ENCODE results near the gene DACH1.

DACH1 gene

DNA sequence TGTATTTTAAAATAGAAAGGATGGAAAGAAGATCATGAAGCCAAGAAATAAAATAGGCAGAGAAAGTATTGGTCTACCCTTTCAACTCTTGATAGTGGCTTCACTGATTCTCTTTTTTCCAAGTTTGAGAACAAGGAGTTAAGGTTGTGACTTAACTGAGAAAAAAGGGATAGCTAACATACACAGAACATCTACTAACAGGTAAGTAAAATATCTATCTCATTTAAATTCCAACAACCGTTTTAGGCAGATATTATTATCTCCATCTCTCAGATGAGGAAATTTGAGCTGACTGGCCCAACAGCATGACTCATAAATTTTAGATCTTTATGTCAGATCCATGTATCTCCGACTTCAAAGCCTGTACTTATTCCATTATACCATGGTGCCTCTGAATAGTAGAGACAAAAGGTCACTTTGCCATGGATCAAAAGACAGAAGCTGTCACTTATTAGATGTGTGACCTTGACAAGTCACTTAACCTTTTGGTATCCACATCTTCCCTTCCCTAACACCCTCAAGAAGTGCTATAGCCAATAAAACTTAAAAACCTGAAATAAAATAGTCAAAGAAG is 152.1 kb downstream of the DACH1 start:
- in situ Hi-C loops (cut with HindIII; ENCODE audit: low sequenced_read_pairs) = no loop called here

DNA sequence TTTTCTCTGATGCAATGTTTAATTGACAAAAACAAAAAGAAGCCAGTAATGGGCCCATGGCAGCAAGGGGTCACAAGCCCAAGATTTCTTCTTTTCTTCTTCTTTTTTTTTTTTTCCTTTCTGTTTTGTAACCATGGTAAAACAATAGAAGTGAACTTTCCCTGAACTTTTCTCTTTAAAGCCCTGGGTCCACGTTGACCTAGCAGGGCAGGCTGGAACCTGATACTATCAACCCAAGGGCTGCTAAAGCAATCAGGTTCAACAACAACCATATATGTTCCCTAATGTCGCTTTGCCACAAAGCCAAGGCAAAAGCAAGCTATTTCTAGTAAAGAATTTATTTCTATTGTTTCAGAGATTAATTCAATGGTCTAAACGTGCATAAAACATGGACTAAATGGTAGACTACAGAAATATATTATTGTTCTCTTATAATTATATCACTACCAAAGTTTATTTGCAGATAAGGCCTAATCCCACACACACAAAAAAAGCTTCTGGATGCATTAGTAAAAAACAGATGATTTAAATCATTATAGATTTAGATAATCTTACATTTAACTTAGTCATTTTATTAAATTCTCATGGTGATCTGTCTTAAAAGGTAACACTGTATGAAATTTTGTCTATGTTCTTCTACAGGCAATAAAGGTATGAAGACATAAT is 153.9 kb downstream of the DACH1 start:
- in situ Hi-C loops (cut with HindIII; ENCODE audit: low sequenced_read_pairs) = no loop called here

DNA sequence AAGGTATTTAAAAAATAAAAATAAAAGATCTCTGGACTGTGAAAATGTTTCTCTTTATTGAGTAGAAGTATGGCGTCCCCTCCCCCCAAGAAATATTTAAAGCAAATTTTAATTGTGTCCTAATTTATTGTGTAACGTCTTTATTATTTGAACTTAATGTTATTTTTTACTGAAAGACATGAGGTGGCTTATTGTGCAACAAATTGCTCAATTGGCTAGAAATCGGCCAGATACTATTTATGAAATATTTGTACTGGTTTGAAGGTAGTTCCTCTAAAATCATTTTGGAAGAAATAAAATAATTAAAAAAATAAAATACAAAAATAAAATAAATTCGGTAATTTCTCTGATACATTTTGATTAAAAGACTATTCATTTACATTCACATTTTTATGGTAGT is 162.3 kb downstream of the DACH1 start:
- in situ Hi-C loops (cut with HindIII; ENCODE audit: low sequenced_read_pairs) = loop anchor here (5.0 kb wide), 1 partner anchor 63 kb away; no protein-coding TSS in a partner anchor

DNA sequence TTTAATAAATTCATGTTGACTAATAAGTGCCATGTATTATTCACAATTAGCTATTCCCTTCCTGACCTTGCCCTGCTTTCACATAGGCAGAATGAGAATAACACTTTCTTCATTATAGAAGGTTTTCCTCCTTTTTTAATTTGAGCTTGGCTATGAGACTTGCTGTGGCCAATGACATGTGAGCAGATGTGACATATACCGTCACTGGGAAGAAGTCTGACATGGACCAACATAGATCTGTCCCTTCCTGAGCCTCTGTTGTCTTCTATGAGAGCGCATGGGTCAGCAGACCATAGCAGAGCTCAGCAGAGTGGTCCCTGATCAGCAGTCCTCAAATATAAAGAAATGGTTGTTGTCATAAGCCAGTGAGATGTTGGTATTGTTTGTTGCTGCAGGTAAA is 163.9 kb downstream of the DACH1 start:
- in situ Hi-C loops (cut with HindIII; ENCODE audit: low sequenced_read_pairs) = loop anchor here (5.0 kb wide), 1 partner anchor 64 kb away; no protein-coding TSS in a partner anchor

DNA sequence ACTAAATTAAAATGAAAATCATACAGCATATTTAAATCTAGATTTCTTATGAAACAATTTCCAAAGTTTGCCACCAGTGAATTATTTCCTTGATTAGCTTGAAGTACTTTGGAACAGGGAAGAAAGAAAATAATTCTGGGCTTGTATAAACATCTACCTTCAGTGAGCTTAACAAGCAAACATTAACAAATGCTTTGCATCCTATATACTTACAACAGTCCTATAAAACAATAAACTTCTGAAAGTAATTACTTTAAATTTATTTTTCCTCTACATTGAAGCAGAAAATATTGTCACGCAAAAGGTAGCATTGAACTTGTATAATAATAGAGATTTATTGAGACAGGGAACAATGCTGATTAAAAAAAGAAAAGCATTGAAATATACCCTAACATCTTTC is 164.8 kb downstream of the DACH1 start:
- in situ Hi-C loops (cut with HindIII; ENCODE audit: low sequenced_read_pairs) = loop anchor here (5.0 kb wide), 1 partner anchor 65 kb away; no protein-coding TSS in a partner anchor

DNA sequence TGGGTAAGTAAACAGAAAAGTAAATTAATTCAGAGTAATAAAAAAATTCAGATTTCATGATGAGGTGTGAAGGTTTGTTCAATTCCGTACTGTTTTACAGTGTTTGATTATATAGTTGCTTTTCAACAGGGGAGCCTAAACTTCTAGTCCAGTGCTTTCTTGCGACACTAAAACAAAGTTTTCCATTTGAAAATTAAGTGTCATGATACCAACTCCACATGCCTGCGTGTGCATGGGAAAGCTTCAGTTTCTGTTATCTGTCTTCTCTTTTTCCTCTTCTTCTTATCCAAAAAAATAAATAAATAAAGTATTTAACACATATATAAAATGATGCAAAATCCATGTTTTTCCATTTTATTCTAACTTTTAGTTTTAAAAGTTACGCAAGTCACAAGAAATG is 165.3 kb downstream of the DACH1 start:
- in situ Hi-C loops (cut with HindIII; ENCODE audit: low sequenced_read_pairs) = loop anchor here (5.0 kb wide), 1 partner anchor 66 kb away; no protein-coding TSS in a partner anchor

DNA sequence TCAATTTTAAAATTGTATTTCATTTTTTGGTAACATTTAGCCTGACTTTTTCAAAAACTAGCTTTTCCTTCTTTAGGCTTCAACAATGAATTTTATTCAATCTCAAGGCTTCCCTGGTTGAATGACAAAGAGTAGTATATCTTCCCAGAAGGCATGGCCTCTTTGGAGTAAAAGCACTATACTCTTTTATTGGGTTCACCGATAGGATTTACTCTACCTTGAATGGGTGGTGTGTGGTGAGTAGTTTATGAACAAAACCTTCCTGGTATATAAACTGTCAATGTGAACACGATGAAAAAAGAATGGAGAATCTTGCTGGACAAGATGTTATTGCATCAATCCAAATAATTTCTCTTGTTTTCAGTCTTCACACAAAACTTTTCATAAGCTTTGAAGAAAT is 167.7 kb downstream of the DACH1 start:
- in situ Hi-C loops (cut with HindIII; ENCODE audit: low sequenced_read_pairs) = no loop called here

DNA sequence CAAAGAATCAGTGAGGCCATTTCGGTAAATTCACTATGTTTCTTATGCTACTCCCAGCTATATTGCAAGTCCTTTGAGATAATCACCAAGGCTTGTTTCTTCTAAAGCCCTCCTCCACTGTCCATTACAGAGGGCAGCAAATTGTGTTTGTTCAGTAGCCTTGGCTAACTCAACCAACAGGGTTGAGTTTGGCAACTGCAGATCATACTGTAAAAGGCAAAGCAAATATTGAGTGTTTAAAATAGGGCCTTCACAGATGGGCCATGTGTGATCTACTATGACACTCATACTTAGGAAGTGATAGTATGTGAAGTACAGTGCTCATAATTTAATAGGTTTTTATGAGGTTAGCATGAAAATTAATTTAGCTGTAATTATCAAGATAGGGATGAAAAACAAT is 171.3 kb downstream of the DACH1 start:
- in situ Hi-C loops (cut with HindIII; ENCODE audit: low sequenced_read_pairs) = no loop called here

DNA sequence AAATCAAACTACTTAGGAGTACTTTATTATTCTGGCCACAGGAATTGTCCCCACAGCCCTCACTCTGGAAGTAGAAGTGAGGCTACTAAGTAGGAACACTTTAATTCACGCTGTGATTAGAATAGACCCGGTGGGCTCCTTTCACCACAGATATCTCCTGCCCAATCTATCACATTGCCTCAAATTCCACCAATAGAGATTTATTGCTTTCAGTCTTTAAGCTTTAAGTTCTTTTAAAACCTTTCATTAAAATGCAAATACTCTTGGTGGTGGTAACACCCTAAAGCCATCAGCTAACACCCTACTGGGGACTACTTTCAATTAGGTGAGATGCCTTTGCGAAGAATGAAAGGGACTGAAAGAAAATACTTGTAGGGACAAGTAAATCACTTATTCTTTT is 181.9 kb downstream of the DACH1 start:
- in situ Hi-C loops (cut with HindIII; ENCODE audit: low sequenced_read_pairs) = no loop called here

DNA sequence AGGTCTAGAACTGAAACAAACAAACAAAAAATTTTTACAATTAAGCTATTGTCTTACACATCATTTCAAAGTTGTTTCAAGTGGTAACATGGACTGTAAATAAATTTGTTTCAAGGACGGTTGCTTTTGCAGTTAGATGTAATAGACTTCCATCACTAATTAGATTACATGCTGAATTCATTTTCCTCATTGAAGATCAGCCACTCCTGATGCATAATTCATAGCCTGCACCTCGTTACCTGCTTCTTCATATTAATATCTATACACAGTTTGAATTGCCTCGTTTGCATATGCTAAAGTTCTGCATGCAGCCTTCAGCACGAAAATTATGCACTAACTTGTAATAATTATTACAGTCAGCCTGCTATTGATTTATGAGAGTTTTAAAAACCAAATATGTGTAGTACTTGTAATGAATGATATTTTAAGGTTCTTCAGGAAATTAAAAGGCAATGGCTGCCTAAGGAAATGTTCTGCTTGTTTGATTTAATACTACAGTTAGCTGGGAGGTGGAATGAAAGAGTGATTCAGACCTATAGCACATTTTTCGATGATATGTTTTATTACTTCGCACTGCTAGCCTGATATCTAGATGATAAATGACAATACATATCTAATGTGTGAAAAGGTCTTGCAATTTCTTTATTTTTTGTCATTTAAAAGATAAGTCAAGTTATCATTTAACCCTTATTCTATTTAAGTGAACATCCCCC is 184.9 kb downstream of the DACH1 start:
- in situ Hi-C loops (cut with HindIII; ENCODE audit: low sequenced_read_pairs) = no loop called here

DNA sequence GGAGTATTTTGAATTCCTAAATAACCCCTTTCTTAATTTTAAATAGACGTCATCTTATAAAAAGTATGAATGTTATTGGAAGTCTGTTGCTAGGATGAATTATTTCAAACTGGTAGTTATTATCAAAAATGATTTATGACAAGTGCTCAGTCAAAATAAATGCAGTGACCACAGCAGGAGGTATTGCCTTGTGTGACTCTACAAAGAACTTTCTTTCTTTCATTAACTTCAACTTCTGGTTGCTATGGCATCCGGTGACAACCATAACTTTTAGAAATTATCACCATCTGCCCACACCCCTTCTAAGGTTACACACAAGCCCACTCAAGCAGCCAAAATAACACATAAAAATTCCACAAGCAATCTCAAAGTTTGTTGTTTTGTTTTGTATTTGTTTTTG is 189.9 kb downstream of the DACH1 start:
- in situ Hi-C loops (cut with HindIII; ENCODE audit: low sequenced_read_pairs) = no loop called here

DNA sequence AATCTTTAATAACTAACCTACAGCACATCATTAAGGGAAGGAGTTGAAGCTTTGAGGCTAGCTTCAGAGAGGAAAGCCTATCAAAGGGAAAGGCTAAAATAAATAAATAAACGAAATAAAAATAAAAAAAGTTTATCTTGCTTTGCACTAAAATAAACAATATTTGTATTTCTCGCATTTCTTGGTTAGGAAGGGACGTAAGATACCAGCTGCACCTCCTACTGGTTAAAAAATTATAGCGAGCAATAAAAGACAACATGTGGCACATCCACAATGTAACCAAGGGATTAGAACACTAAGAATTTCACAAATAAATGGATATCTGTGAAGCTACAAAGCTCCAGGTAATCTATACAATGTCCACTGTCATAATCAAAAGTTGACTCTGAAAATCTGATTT is 194.5 kb downstream of the DACH1 start:
- in situ Hi-C loops (cut with HindIII; ENCODE audit: low sequenced_read_pairs) = no loop called here

DNA sequence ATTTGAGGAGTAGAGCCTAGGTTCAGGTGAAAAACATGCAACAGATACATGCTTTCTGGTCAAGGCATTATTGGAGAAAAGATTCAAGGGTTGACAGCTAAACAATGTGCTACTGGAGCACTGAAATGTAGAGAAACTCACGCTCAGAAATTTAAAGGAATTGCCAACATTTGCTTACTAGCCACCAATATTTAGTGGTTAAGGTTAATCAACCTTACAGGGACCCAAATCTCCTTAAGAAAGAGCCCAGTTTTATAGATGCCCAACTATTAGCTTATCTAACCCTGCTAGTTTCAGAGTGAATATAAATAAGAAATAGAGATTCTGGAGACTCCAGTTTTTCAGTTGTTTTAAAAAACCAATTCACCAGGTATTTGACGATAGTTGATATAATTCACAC is 203.6 kb downstream of the DACH1 start:
- in situ Hi-C loops (cut with HindIII; ENCODE audit: low sequenced_read_pairs) = no loop called here

DNA sequence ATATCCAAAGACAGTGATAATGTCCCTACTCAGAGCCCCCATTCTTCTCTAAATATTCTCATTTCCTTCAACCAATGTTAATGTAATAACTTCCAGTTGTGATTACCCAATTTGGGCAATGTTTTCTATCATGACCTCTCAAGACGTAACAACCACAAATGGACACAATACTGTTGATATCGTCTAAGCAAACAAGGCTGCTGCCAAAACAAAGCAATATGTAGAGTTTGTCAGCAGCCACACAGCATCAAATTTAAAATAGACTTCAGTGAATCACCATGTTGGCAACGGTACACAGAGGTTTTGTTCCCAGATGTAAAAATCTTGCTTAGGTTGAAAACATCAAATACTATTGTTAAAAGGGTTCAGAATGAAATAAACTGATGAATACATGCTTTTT is 205.1 kb downstream of the DACH1 start:
- in situ Hi-C loops (cut with HindIII; ENCODE audit: low sequenced_read_pairs) = no loop called here

DNA sequence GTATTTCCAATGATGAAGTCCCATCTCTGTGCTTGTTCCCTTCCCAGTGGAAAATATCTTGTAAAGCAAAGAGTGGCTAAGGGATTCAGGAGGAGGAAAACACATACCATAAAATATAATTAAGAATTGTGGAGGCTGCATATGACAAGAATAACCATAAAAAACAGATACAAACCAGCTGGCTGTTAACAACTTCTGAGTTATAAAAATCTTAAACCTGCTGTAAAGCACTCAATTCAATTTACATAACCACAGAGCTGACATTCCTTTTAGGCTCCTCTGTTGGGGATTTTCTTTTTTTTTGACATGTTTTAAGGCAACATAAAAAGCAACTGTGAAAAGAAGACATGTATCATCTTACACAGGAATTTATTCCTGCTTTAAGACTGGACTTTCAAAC is 207.6 kb downstream of the DACH1 start:
- in situ Hi-C loops (cut with HindIII; ENCODE audit: low sequenced_read_pairs) = no loop called here

DNA sequence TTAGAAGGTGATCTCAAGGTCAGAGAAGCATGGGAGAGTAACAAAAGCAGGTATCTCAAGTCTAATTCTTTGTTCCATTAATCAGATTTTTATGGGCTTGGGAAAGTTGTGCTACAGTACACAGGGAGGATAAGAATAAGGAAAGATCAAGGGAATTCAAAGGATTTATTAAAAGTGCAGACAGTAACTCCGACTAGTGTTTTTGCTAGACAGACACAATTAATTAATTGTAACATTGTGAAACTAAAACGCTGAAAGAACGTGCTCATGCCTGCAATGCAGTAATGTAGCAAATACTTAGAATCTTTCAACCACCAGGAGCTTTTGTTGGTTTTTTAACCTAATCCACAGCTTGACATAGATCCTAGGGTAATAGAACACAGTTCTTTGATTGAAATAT is 221.5 kb downstream of the DACH1 start:
- in situ Hi-C loops (cut with HindIII; ENCODE audit: low sequenced_read_pairs) = no loop called here

DNA sequence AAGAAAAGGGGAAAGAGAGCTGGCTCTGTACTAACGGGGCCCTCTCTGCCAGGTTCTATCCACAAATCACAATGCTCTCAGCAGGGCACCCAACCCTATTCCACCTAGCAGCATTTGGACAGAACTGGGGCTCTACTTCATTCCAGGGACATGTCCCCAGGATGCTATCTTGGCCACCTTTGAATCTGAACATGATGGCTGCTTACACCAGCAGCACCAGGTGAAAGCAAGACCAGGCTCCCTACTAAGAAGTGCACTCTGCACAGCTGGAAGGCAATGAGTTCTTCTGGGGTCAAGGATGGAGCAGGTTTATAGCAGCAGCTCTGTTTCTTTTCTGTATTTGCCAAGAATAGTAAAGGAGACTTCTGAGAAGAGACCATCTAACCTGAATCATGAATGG is 222.4 kb downstream of the DACH1 start:
- in situ Hi-C loops (cut with HindIII; ENCODE audit: low sequenced_read_pairs) = no loop called here

DNA sequence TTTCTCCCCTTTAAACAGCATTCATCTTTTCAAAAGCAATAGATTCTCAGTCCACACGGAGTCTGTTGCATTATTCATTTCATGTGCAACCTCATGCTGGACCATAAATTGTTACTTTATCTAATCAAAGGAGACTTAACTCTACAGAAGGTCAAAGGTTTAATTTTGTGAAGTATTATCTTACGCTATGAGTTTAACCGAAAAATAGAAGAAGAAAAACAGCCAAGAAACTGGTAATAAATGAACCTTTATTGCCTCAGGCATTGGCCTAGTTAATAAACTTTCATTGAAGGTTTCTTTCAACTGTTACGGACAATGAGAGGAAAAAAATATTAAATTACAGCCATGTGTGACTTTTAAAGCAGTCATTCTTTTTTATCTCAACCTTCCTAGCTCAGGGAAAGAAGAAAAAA is 223.6 kb downstream of the DACH1 start:
- in situ Hi-C loops (cut with HindIII; ENCODE audit: low sequenced_read_pairs) = no loop called here

DNA sequence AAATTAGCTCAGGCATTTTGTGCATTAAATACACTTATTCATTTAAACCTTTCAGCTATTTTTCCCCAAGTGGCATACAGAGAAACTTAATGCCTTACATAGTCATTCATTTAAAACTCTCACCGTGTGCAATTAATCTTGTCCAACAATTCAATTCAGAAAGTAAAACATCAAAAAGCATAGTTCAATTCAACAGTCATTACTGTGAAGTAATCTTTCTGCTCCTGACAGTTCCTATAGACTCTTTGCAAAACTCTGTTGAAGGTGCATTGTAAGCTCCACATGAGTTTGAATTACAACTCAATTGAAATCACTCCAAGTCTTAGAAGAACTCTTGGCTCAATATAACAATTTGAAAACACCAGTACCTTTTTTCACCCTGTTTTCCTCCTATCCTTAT is 228.3 kb downstream of the DACH1 start:
- in situ Hi-C loops (cut with HindIII; ENCODE audit: low sequenced_read_pairs) = no loop called here

DNA sequence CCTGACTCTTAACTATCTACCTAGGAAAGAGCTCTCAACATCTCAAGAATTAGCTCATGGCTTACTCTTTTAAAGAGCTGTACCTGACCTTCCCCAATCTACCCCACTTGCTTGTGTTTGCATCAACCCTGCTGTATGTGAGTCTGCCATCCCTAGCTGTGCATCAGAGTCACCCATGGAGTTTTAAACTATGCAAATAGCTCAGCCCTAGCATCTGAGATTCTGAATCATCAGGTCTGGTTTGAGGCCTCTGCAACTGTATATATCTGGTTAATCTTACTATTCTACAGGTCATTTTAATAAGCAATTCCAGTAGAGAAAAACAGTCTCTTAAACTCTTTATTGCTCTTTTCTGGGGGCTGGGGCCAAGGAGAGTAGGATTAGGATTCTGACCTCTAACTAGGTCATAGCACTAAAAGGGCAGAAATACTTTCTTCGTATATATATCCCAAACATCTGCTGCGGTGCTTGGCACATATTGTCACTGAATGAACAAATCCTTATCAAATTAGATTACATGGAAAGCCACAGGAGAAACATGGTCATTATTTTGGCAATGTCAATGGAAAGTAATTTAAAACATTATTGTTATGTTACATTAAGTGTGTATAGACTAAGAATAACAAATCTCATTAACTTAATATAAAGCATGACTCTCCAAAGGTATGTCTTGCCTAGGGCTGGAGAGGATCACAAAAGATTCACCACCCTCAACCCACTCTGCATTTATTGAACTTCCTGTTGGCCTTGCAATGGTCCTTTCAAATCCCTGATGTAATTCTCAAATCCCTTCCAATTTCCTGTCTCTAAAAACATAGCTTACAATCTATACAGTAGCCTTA is 232.2 kb downstream of the DACH1 start:
- in situ Hi-C loops (cut with HindIII; ENCODE audit: low sequenced_read_pairs) = no loop called here

DNA sequence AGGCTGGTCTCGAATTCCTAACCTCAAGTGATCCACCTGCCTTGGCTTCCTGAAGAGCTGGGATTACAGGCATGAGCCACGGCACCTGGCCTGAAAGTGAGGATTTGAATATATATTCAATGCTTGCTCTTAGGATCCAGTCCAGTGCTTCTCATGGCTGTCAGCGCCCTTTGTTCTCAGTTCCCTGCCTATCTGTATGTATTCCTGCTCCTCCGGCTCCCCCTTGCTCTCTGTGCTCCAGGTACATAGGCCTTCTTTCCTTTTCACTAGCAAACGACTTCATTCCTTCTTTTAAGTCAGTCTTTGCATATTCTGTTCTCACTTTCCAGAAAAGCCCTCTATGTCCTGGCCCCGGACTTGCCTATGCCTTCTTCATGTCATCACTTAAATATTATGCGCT is 232.8 kb downstream of the DACH1 start:
- in situ Hi-C loops (cut with HindIII; ENCODE audit: low sequenced_read_pairs) = no loop called here

Data from endothelial cell of hepatic sinusoid (primary cell).